Esophagus squamous epithelium (tissue), 4 donors: ENCODE data around the gene QRICH1.

Experiments used
- POLR2A ChIP-seq, 4 donors: fragments of 450-650 bp; IDR thresholded peaks; one replicate each; pipeline ENCODE4 v1.6.1; 2017; ENCODE audit warnings: antibody characterized with exemption in 4 of 4, mild to moderate bottlenecking in 4 of 4, moderate library complexity in 3 of 4
- TF ChIP-seq, protein P1 (sequence below), 6 experiments: fragments of 450-650 bp in 4 of 6; fragments of 200-600 bp in 2 of 6; sonication (generic) in 2 of 6; IDR thresholded peaks; one replicate each; pipeline ENCODE4 v1.5.1; 2016 to 2019; ENCODE audit warnings: antibody characterized with exemption in 6 of 6, mild to moderate bottlenecking in 4 of 6, moderate library complexity in 4 of 6

GRCh38 chr3:49017971-49018706 is 75.7 kb downstream of the QRICH1 start, which contains the start of gene DALRD3:
- TF ChIP-seq, protein P1, sequence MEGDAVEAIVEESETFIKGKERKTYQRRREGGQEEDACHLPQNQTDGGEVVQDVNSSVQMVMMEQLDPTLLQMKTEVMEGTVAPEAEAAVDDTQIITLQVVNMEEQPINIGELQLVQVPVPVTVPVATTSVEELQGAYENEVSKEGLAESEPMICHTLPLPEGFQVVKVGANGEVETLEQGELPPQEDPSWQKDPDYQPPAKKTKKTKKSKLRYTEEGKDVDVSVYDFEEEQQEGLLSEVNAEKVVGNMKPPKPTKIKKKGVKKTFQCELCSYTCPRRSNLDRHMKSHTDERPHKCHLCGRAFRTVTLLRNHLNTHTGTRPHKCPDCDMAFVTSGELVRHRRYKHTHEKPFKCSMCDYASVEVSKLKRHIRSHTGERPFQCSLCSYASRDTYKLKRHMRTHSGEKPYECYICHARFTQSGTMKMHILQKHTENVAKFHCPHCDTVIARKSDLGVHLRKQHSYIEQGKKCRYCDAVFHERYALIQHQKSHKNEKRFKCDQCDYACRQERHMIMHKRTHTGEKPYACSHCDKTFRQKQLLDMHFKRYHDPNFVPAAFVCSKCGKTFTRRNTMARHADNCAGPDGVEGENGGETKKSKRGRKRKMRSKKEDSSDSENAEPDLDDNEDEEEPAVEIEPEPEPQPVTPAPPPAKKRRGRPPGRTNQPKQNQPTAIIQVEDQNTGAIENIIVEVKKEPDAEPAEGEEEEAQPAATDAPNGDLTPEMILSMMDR (IDR thresholded peaks at IDR 0.05) = peak in 1 of 6 experiments; percentile 11
- peak in 2 of 4 donors; percentile 46 to 56 for TF ChIP-seq POLR2A (IDR thresholded peaks at IDR 0.05)
